ENCODE results near the gene MACROD2. TPM values are rescaled to one million over a fixed set of nuclear protein-coding genes. Genes with fewer than 3 reads are reported as not detected.

Gene MACROD2
- total RNA-seq, 1 experiment from 2014 or later = not detected

GRCh38 chr20:15546525-15547023, 1551.3 kb downstream of the MACROD2 start:
- no peaks in the 10 kb centered on the region for H3K27me3 ChIP-seq (replicated peaks)
- no peaks in the 10 kb centered on the region for H3K4me1 ChIP-seq (replicated peaks)
- H3K4me3 ChIP-seq = no peak overlapping the region
- H3K36me3 ChIP-seq = no peaks in the 10 kb centered on the region
- DNase-seq (ENCODE audit: low read depth in 1 of 2, low spot score in 2 of 2) = no peak
- H3K9me3 ChIP-seq (replicated peaks) = 0 out of 2 replicates have a peak, but pooled peaks cover 5% of the 10 kb centered on the region
- no peak overlapping the region for H3K27ac ChIP-seq

- Histone ChIP-seq H3K4me1 (replicated peaks) (no peaks in the 10 kb centered on the region), H3K9me3 (replicated peaks) (0 out of 2 replicates have a peak, but pooled peaks cover 5% of the 10 kb centered on the region), H3K4me3 (no peak overlapping the region), H3K27ac (no peak overlapping the region), H3K27me3 (replicated peaks) (no peaks in the 10 kb centered on the region), H3K36me3 (no peaks in the 10 kb centered on the region)
- DNase-seq (ENCODE audit: low read depth in 1 of 2, low spot score in 2 of 2) = no peak
Measured at GRCh38 chr20:15547119-15547518, 1551.8 kb downstream of the MACROD2 start.

DNA sequence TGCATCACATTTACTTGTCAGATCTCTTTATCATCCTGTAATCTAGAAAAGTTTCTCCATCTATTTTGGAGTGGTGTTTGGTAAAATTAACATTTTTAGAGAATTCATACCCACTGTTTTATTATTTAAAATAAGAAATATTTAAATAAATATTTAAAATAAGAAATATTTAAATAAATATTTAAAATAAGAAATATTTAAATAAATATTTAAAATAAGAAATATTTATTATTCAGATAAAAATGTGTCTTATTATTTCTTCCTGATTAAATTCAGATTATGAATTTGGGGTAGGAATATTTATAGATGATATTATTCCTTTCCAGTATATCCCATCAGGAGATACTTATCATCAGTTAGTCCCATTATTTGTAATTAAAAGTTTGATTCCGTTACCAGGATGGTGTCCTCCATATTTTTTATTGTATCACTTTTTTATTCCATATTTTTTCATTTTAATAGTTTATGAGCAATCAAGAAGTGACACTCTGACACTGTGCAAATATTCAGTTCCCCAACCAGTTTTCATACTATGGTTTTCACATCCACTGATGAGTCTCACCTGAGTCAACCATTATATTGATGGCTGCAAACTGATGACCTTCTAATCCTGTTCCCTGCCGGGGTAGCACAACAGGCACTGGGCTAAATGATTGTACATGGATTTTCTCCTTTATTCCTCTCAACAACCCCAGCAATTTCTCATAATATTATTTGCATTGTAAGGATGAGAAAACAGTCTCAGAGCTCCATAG, 1555.0 kb downstream of the MACROD2 start:
- Histone ChIP-seq H3K4me1 (replicated peaks) (no peaks in the 10 kb centered on the region), H3K27ac (no peak overlapping the region), H3K4me3 (no peak overlapping the region), H3K36me3 (no peaks in the 10 kb centered on the region), H3K27me3 (replicated peaks) (no peaks in the 10 kb centered on the region), H3K9me3 (replicated peaks) (0 out of 2 replicates have a peak, but pooled peaks cover 5% of the 10 kb centered on the region)
- DNase-seq (ENCODE audit: low read depth in 1 of 2, low spot score in 2 of 2) = no peak

GRCh38 chr20:15555913-15556312, 1560.6 kb downstream of the MACROD2 start:
- no peak overlapping the region for H3K4me3 ChIP-seq
- no peaks in the 10 kb centered on the region for H3K36me3 ChIP-seq
- no peaks in the 10 kb centered on the region for H3K27me3 ChIP-seq (replicated peaks)
- H3K4me1 ChIP-seq (replicated peaks) = no peaks in the 10 kb centered on the region
- no peaks in the 10 kb centered on the region for H3K9me3 ChIP-seq (replicated peaks)
- DNase-seq (ENCODE audit: low read depth in 1 of 2, low spot score in 2 of 2) = no peak
- no peak overlapping the region for H3K27ac ChIP-seq

DNA sequence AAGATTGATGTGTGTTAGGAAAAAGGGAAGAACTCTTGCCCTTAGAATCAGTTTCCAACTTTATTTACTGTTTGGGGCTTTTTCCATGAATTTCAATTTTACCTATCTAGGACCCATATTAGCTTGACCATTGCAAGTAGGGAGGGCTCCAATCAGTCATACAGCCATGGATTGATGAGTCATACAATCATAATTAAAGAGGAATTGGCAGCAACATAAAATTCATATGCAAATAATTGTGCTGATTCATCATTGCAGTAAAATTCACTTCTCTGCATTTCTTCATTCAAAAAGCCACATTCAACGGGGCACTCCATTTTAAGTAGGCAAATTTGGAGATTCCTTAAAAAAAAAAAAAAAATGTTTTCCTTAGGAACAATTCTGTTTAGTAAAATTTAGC, 1561.6 kb downstream of the MACROD2 start:
- Histone ChIP-seq H3K27me3 (replicated peaks) (no peaks in the 10 kb centered on the region), H3K9me3 (replicated peaks) (no peaks in the 10 kb centered on the region), H3K4me3 (no peak overlapping the region), H3K4me1 (replicated peaks) (no peaks in the 10 kb centered on the region), H3K36me3 (no peaks in the 10 kb centered on the region), H3K27ac (no peak overlapping the region)
- no peak for DNase-seq (ENCODE audit: low read depth in 1 of 2, low spot score in 2 of 2)

DNA sequence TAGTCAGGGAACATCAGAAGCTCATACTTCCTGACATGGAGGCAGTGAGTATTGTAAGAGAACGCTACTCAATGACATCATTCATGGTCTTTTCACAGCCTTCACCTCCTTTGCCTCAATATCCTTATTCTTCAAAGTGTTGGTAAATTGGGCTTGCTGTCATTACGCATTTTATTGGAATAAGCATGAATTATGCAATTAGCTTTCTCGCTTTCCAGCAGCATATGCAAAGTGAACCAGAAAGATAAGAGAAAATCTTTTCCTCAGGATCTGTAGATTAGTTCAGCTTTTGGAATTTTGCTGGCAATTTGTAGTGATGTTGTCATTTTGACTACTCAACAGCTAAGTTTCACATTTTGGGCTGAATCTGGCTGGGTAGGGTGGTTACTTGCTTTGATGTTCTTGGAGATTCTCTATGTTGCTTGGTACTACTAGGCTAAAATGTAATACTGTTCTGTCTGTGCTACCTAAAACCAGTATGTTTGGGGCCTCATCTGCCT, 1565.8 kb downstream of the MACROD2 start:
- no peak overlapping the region for H3K27ac ChIP-seq

DNA sequence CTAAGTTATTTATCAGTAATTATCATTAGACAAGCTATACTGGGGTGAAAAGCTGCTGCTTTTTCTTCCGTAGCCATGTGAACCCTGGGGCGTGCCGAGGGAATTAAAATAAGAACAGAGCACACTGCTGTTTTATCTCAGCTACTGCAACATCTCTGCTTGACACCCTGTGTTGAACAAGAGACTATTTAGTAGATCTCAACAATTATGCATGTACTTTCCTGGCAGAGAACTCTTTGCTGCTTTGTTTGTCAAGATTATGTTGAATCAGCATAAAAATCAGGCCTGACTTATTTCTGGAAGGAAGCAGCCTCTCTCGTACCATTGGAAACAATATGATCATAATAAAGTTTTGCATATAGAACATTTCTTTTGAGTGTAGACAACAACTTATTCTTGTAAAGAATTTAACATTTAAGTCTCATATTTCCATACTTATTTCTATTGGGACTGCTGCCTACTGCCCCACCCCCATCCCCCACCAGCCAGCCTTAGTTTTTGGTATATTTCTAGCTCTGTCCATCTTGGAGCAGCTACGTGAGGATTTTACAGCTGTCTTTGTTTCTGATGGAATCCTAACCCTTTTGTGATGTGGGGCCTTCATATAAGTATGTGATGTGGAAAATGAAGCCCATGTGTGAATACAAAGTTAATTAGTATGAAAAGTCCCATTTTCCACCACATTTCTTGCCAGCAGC, 1566.5 kb downstream of the MACROD2 start:
- no peaks in the 10 kb centered on the region; the same call in 1 of the 2 replicates for H3K9me3 ChIP-seq (replicated peaks)
- no peak for DNase-seq (ENCODE audit: low read depth in 1 of 2, low spot score in 2 of 2)
- no peaks in the 10 kb centered on the region for H3K36me3 ChIP-seq
- no peak overlapping the region for H3K27ac ChIP-seq
- no peaks in the 10 kb centered on the region for H3K27me3 ChIP-seq (replicated peaks)
- H3K4me1 ChIP-seq (replicated peaks) = no peaks in the 10 kb centered on the region
- H3K4me3 ChIP-seq = no peak overlapping the region

More for the DNA sequence above, 1565.8 kb downstream of the MACROD2 start:
- no peak overlapping the region for H3K4me3 ChIP-seq
- no peaks in the 10 kb centered on the region; the same call in 1 of the 2 replicates for H3K9me3 ChIP-seq (replicated peaks)
- no peaks in the 10 kb centered on the region for H3K27me3 ChIP-seq (replicated peaks)
- DNase-seq (ENCODE audit: low read depth in 1 of 2, low spot score in 2 of 2) = no peak
- H3K4me1 ChIP-seq (replicated peaks) = no peaks in the 10 kb centered on the region
- no peaks in the 10 kb centered on the region for H3K36me3 ChIP-seq

DNA sequence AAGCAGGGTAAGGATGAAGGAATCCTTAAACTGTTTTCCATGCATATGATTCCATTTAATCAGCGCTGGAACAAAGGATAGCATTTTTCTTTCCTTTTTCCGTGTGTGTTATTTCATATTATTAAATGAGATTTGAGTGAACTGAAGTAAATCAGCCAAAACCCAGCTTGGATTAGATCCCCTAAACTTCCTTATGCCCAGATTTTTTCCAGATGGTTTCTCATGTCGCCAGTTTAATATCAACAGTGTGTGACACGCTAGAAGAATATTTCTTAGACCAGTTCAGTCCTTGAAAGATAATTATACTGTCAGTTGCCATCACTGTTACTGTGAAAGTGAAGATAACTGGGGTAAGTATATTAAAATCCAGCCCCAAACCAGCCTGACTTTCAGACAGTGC, 1568.5 kb downstream of the MACROD2 start:
- H3K4me1 ChIP-seq (replicated peaks) = no peaks in the 10 kb centered on the region
- H3K27ac ChIP-seq = no peak overlapping the region
- H3K4me3 ChIP-seq = no peak overlapping the region
- no peak for DNase-seq (ENCODE audit: low read depth in 1 of 2, low spot score in 2 of 2)
- no peaks in the 10 kb centered on the region; the same call in 1 of the 2 replicates for H3K9me3 ChIP-seq (replicated peaks)
- no peaks in the 10 kb centered on the region for H3K36me3 ChIP-seq
- H3K27me3 ChIP-seq (replicated peaks) = no peaks in the 10 kb centered on the region

- no peak overlapping the region for H3K4me3 ChIP-seq
- H3K27me3 ChIP-seq (replicated peaks) = no peaks in the 10 kb centered on the region
- no peaks in the 10 kb centered on the region; the same call in 1 of the 2 replicates for H3K9me3 ChIP-seq (replicated peaks)
Measured at GRCh38 chr20:15564981-15565380, 1569.7 kb downstream of the MACROD2 start.

GRCh38 chr20:15565786-15566185, 1570.5 kb downstream of the MACROD2 start:
- no peak for DNase-seq (ENCODE audit: low read depth in 1 of 2, low spot score in 2 of 2)

More at GRCh38 chr20:15564981-15565380, 1569.7 kb downstream of the MACROD2 start:
- Histone ChIP-seq H3K27ac (no peak overlapping the region), H3K36me3 (no peaks in the 10 kb centered on the region), H3K4me1 (replicated peaks) (no peaks in the 10 kb centered on the region)
- DNase-seq (ENCODE audit: low read depth in 1 of 2, low spot score in 2 of 2) = no peak

DNA sequence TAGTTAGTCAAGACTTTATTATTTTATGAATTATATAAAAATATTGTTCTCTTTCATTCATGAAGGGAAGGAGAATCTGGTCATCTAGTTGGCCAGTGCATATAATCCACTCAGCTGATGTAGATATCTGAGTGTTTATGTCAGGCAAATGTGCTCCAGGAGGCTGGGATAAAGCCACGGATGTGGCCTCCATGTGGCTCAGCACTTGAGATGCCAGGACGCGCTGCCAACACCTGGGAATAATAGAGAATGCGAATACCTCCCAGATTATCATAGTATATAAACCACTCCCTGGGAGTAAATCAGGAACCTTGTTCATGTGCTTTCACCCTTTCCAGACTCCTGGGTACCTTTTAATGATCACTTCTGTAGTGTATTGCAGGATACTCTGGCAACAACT, 1571.9 kb downstream of the MACROD2 start:
- DNase-seq (ENCODE audit: low read depth in 1 of 2, low spot score in 2 of 2) = no peak
- H3K4me3 ChIP-seq = no peak overlapping the region
- H3K9me3 ChIP-seq (replicated peaks) = no peaks in the 10 kb centered on the region; the same call in 1 of the 2 replicates
- H3K4me1 ChIP-seq (replicated peaks) = no peaks in the 10 kb centered on the region
- no peaks in the 10 kb centered on the region for H3K36me3 ChIP-seq
- no peaks in the 10 kb centered on the region for H3K27me3 ChIP-seq (replicated peaks)
- H3K27ac ChIP-seq = no peak overlapping the region

More at GRCh38 chr20:15565786-15566185, 1570.5 kb downstream of the MACROD2 start:
- Histone ChIP-seq H3K27ac (no peak overlapping the region), H3K36me3 (no peaks in the 10 kb centered on the region), H3K9me3 (replicated peaks) (no peaks in the 10 kb centered on the region; the same call in 1 of the 2 replicates), H3K27me3 (replicated peaks) (no peaks in the 10 kb centered on the region), H3K4me3 (no peak overlapping the region), H3K4me1 (replicated peaks) (no peaks in the 10 kb centered on the region)

- Histone ChIP-seq H3K4me1 (replicated peaks) (no peaks in the 10 kb centered on the region), H3K27me3 (replicated peaks) (no peaks in the 10 kb centered on the region), H3K27ac (no peak overlapping the region), H3K4me3 (no peak overlapping the region), H3K9me3 (replicated peaks) (no peaks in the 10 kb centered on the region), H3K36me3 (no peaks in the 10 kb centered on the region)
- no peak for DNase-seq (ENCODE audit: low read depth in 1 of 2, low spot score in 2 of 2)
Measured at GRCh38 chr20:15570156-15570555, 1574.8 kb downstream of the MACROD2 start.

DNA sequence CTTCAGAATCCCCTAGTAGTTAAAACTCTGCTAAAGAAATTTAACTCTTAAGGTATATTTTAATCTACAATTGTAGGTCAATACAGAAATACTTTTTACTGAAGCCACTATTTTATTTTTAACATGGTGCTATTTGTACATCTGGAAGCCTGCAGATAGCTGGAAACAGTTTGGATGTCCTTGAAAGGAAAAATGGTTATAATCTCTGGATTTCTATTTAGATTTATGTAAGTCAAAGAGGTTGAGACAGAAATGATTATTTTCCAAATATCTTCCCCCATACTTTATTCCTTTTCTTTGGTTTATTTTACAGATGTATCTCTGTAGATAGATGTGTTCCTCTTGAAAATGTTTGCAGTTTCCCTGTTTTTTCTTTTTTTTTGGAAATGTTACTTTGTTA, 1575.7 kb downstream of the MACROD2 start:
- no peaks in the 10 kb centered on the region for H3K27me3 ChIP-seq (replicated peaks)

GRCh38 chr20:15575255-15575654, 1579.9 kb downstream of the MACROD2 start:
- DNase-seq (ENCODE audit: low read depth in 1 of 2, low spot score in 2 of 2) = no peak
- H3K9me3 ChIP-seq (replicated peaks) = no peaks in the 10 kb centered on the region
- H3K27ac ChIP-seq = no peak overlapping the region
- H3K4me3 ChIP-seq = no peak overlapping the region
- H3K36me3 ChIP-seq = no peaks in the 10 kb centered on the region
- H3K4me1 ChIP-seq (replicated peaks) = no peaks in the 10 kb centered on the region
- H3K27me3 ChIP-seq (replicated peaks) = no peaks in the 10 kb centered on the region

More for the DNA sequence above, 1575.7 kb downstream of the MACROD2 start:
- no peak for DNase-seq (ENCODE audit: low read depth in 1 of 2, low spot score in 2 of 2)
- H3K9me3 ChIP-seq (replicated peaks) = no peaks in the 10 kb centered on the region
- H3K4me3 ChIP-seq = no peak overlapping the region
- H3K27ac ChIP-seq = no peak overlapping the region
- H3K36me3 ChIP-seq = no peaks in the 10 kb centered on the region
- no peaks in the 10 kb centered on the region for H3K4me1 ChIP-seq (replicated peaks)
